Loucy (cell line): ENCODE data around the gene CDK6.

Experiments
- H2AFZ ChIP-seq: fragments of 200-600 bp; sonication (generic); 2 replicates; pipeline ENCODE4 v1.6.0; 2016; ENCODE audit warnings: antibody characterized with exemption, mild to moderate bottlenecking, low read length, moderate library complexity
- H3F3A ChIP-seq: fragments of 200-600 bp; 2 replicates; pipeline ENCODE4 v1.6.0; 2016; ENCODE audit warnings: antibody characterized with exemption, low read depth, mild to moderate bottlenecking
- H3K27me3 ChIP-seq: fragments of 200-600 bp; sonication (generic); 2 replicates; pipeline ENCODE4 v1.6.1; 2014; ENCODE audit warnings: low read length, mild to moderate bottlenecking; ENCODE audit not compliant: insufficient read depth, poor library complexity, severe bottlenecking
- H3K36me3 ChIP-seq: fragments of 200-600 bp; sonication (generic); 2 replicates; pipeline ENCODE4 v1.6.1; 2016; ENCODE audit warnings: low read length; ENCODE audit not compliant: insufficient read depth
- H3K4me1 ChIP-seq: fragments of 200-600 bp; sonication (generic); 2 replicates; pipeline ENCODE4 v1.5.1; 2014; ENCODE audit warnings: low read length, mild to moderate bottlenecking; ENCODE audit not compliant: insufficient read depth, poor library complexity, severe bottlenecking
- H3K4me2 ChIP-seq: fragments of 200-600 bp; sonication (generic); 2 replicates; pipeline ENCODE4 v1.6.0; 2014; ENCODE audit warnings: antibody characterized with exemption, low read length, low read depth, mild to moderate bottlenecking; ENCODE audit not compliant: poor library complexity, severe bottlenecking
- H3K4me3 ChIP-seq: fragments of 200-600 bp; sonication (generic); 2 replicates; pipeline ENCODE4 v1.5.1; 2014; ENCODE audit warnings: low read length, mild to moderate bottlenecking, mixed read lengths; ENCODE audit not compliant: poor library complexity, severe bottlenecking
- H3K79me2 ChIP-seq: fragments of 200-600 bp; sonication (generic); 2 replicates; pipeline ENCODE4 v1.6.1; 2014; ENCODE audit warnings: low read length; ENCODE audit not compliant: insufficient read depth
- H3K9ac ChIP-seq: fragments of 200-600 bp; sonication (generic); 2 replicates; pipeline ENCODE4 v1.6.0; 2014; ENCODE audit warnings: mild to moderate bottlenecking, low read depth, low read length, moderate library complexity; ENCODE audit not compliant: poor library complexity, severe bottlenecking
- H3K9me2 ChIP-seq: fragments of 200-600 bp; sonication (generic); replicated peaks from 2 replicates; pipeline ENCODE4 v1.6.1; 2016; ENCODE audit warnings: low read depth, low read length, mixed read lengths
- H3K9me3 ChIP-seq: fragments of 200-600 bp; sonication (generic); 2 replicates; pipeline ENCODE4 v1.6.1; 2014; ENCODE audit warnings: mild to moderate bottlenecking, antibody characterized with exemption, low read length, low read depth; ENCODE audit not compliant: insufficient read depth
- H4K20me1 ChIP-seq: fragments of 200-600 bp; sonication (generic); 2 replicates; pipeline ENCODE4 v1.6.0; 2014; ENCODE audit warnings: antibody characterized with exemption, low read length, mild to moderate bottlenecking; ENCODE audit not compliant: insufficient read depth, poor library complexity, severe bottlenecking
- EZH2phosphoT487 ChIP-seq: fragments of 200-600 bp; IDR thresholded peaks from 2 replicates; pipeline ENCODE4 v1.6.1; 2018; ENCODE audit warnings: antibody characterized with exemption, mild to moderate bottlenecking, moderate library complexity, borderline replicate concordance
- TF ChIP-seq, protein P1 (sequence below): fragments of 200-600 bp; sonication (generic); conservative IDR thresholded peaks from 2 replicates; pipeline ENCODE4 v1.5.1; 2014; ENCODE audit warnings: mild to moderate bottlenecking, antibody characterized with exemption, low read length

The CDK6 gene

DNA sequence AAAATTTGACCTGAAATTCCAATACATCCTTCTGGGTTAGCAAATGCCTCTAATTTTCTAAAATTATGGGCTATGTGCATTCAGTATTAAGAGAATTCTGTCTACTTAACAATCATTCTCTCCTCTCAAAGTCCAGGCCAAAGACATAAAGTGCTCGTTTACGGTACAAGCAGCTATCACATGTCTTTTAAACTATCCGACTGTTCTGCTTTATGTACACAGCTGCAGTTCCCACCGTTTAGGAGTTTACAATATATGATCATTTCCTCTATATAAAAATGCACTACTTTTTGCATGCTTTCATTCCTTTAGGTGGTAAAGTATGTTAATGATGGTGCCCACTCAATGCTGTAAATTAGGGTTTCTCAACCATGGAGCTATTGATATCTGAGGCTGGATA is 34.0 kb downstream of the CDK6 start:
- peaks cover 99% of the 10 kb centered on the region for H3K79me2 ChIP-seq
- H3K9ac ChIP-seq = no peak overlapping the region
- TF ChIP-seq, protein P1, sequence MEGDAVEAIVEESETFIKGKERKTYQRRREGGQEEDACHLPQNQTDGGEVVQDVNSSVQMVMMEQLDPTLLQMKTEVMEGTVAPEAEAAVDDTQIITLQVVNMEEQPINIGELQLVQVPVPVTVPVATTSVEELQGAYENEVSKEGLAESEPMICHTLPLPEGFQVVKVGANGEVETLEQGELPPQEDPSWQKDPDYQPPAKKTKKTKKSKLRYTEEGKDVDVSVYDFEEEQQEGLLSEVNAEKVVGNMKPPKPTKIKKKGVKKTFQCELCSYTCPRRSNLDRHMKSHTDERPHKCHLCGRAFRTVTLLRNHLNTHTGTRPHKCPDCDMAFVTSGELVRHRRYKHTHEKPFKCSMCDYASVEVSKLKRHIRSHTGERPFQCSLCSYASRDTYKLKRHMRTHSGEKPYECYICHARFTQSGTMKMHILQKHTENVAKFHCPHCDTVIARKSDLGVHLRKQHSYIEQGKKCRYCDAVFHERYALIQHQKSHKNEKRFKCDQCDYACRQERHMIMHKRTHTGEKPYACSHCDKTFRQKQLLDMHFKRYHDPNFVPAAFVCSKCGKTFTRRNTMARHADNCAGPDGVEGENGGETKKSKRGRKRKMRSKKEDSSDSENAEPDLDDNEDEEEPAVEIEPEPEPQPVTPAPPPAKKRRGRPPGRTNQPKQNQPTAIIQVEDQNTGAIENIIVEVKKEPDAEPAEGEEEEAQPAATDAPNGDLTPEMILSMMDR = no peak
- TF ChIP-seq EZH2phosphoT487 = no peak
- H3K4me2 ChIP-seq = peak overlapping the region; percentile 1
- peaks cover 54% of the 10 kb centered on the region for H3K4me1 ChIP-seq
- H3K9me3 ChIP-seq = no peaks in the 10 kb centered on the region
- H4K20me1 ChIP-seq = peaks cover 100% of the 10 kb centered on the region
- no peak overlapping the region for H3K4me3 ChIP-seq
- no peak overlapping the region for H2AFZ ChIP-seq
- H3K27me3 ChIP-seq = no peaks in the 10 kb centered on the region
- H3K36me3 ChIP-seq = peaks cover 92% of the 10 kb centered on the region
- peaks cover 3% of the 10 kb centered on the region; the same call in 1 of the 2 replicates for H3F3A ChIP-seq
- no peaks in the 10 kb centered on the region for H3K9me2 ChIP-seq

DNA sequence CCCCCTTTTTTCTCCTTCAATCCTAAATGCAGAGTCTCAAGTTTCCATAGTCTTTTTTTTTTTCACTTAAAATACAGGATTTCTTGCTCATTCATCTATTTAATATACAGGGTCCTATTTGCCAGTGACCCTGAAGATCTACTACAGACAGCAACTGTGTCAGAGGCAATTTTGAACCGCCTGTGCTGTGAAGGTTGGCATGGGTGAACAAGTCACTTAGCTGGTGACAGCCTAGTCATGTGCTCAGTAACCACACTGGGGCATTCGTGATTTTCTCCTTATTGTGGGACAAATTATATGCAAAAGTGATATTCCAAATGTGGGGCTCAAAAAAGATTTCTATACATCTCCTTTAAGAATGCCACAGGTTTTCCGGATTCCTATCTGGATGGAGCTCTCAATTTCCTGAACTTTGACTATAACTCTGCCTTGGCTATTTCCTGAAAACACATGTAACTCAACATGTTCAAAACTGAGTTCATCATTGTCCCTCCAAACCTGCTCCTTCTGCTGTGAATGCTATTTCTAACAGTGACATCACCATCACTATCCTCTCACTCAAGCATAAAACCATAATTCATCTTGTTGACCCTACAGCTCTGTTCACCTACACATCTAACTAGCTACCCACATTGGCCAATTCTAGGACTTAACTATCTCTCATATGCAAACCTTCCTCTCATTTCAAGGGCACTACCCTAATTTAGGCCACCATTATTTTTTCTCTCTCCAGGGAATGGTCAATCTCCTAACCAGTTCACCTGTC is 36.7 kb downstream of the CDK6 start:
- peaks cover 100% of the 10 kb centered on the region for H4K20me1 ChIP-seq

DNA sequence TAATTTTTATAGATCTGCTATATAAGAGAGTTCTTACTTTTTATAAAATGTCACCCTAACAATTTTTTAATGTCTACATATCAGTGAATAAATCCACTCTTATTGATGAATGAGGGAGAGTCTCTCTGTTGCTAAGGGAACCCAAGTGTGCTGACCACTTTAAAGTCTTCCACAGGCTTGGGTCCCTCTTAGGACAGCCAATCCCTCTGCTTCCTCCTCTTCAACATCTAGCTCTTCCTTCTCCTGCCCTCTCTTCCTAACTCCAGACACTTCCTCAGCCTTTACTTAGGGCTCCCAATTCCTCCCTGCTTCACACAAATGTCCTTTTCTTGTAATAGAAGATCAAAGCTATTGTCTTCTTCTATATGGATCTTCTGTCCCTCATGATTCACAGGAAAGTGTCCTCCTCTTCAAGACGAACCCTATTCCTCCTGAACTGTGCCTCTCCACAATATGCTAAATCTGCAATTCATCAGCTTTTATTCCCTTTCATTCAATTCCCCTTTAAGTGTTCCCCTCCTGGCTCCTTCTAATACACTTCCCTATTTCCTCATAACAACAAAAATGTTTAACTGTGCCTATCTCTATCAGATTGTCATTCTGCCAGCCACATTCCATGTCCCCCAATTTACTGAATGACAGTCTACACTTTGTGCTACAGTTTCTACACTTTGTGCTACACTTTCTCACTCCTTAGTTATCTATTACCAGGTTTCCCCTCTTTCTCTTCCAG is 37.7 kb downstream of the CDK6 start:
- Histone ChIP-seq H3K4me1 (peaks cover 43% of the 10 kb centered on the region), H3K9ac (no peak overlapping the region), H2AFZ (no peak overlapping the region), H3K4me3 (no peak overlapping the region), H3F3A (peaks cover 5% of the 10 kb centered on the region; the same call in 1 of the 2 replicates), H3K27me3 (no peaks in the 10 kb centered on the region), H3K79me2 (peaks cover 100% of the 10 kb centered on the region), H3K9me2 (no peaks in the 10 kb centered on the region), H3K4me2 (peak overlapping the region; percentile 5), H3K9me3 (no peaks in the 10 kb centered on the region), H4K20me1 (peaks cover 100% of the 10 kb centered on the region), H3K36me3 (peaks cover 85% of the 10 kb centered on the region)
- TF ChIP-seq EZH2phosphoT487 = no peak
- TF ChIP-seq, protein P1 = no peak

More for the DNA sequence above, 36.7 kb downstream of the CDK6 start:
- TF ChIP-seq, protein P1 = no peak
- no peak for TF ChIP-seq EZH2phosphoT487
- Histone ChIP-seq H3K4me1 (peaks cover 52% of the 10 kb centered on the region), H3K9ac (no peak overlapping the region), H2AFZ (no peak overlapping the region), H3K9me2 (no peaks in the 10 kb centered on the region), H3K36me3 (peaks cover 88% of the 10 kb centered on the region), H3K4me2 (no peak overlapping the region), H3K4me3 (no peak overlapping the region), H3K79me2 (peaks cover 100% of the 10 kb centered on the region), H3F3A (peaks cover 5% of the 10 kb centered on the region; the same call in 1 of the 2 replicates), H3K27me3 (no peaks in the 10 kb centered on the region), H3K9me3 (no peaks in the 10 kb centered on the region)
